ENCODE data around the gene NOL4L. TPM values are rescaled to one million over a fixed set of nuclear protein-coding genes. Genes with fewer than 3 reads are reported as not detected.

The NOL4L gene
- total and polyA plus RNA-seq, 4 donors = 7.9 to 20.6 (median 12.2) TPM

GRCh38 chr20:32619586-32619985, 34.5 kb upstream of the NOL4L start:
- WGBS, 2 donors = 32 to 78% methylated on average over 8 of the region's 8 CpGs
- H3K9ac ChIP-seq (ENCODE audit: insufficient read depth in 1 of 2, low read length in 2 of 2) = no peak overlapping the region
- H3K36me3 ChIP-seq (ENCODE audit: control insufficient read depth in 4 of 4, insufficient read depth in 4 of 4, low read length in 4 of 4) = no peaks in the 10 kb centered on the region
- no peak for TF ChIP-seq CTCF (IDR thresholded peaks at IDR 0.05; ENCODE audit: control extremely low read depth, extremely low read depth)
- H3K27me3 ChIP-seq (ENCODE audit: control insufficient read depth in 3 of 3, insufficient read depth in 3 of 3, low read length in 2 of 3) = no peaks in the 10 kb centered on the region
- H3K4me3 ChIP-seq = no peak overlapping the region
- H3K9me3 ChIP-seq (ENCODE audit: control insufficient read depth in 4 of 4, insufficient read depth in 3 of 4, low read length in 3 of 4) = no peaks in the 10 kb centered on the region
- H3K4me1 ChIP-seq (ENCODE audit: control insufficient read depth in 5 of 5, insufficient read depth in 5 of 5, low read length in 5 of 5) = peaks cover 0 to 3% (median 0%) of the 10 kb centered on the region in 5 donors
- H3K27ac ChIP-seq (ENCODE audit: low read depth in 1 of 2, low read length in 1 of 2) = no peak overlapping the region
- DNase-seq (no peak), ATAC-seq (ENCODE audit: insufficient read depth, low FRiP score) (no peak)

- H3K9ac ChIP-seq (ENCODE audit: insufficient read depth in 1 of 2, low read length in 2 of 2) = no peak overlapping the region
- peaks cover 0 to 3% (median 0%) of the 10 kb centered on the region in 4 donors for H3K9me3 ChIP-seq (ENCODE audit: control insufficient read depth in 4 of 4, insufficient read depth in 3 of 4, low read length in 3 of 4)
- 93 to 98% methylated on average over 2 of the region's 2 CpGs for WGBS, 2 donors
- no peaks in the 10 kb centered on the region for H3K36me3 ChIP-seq (ENCODE audit: control insufficient read depth in 4 of 4, insufficient read depth in 4 of 4, low read length in 4 of 4)
- peaks cover 0 to 10% (median 0%) of the 10 kb centered on the region in 5 donors for H3K4me1 ChIP-seq (ENCODE audit: control insufficient read depth in 5 of 5, insufficient read depth in 5 of 5, low read length in 5 of 5)
- DNase-seq = no peak
- no peak for ATAC-seq (ENCODE audit: insufficient read depth, low FRiP score)
- no peak overlapping the region for H3K4me3 ChIP-seq
- H3K27me3 ChIP-seq (ENCODE audit: control insufficient read depth in 3 of 3, insufficient read depth in 3 of 3, low read length in 2 of 3) = no peaks in the 10 kb centered on the region
- H3K27ac ChIP-seq (ENCODE audit: low read depth in 1 of 2, low read length in 1 of 2) = no peak overlapping the region
- no peak for TF ChIP-seq CTCF (IDR thresholded peaks at IDR 0.05; ENCODE audit: control extremely low read depth, extremely low read depth)
Observed at GRCh38 chr20:32614772-32615171, 29.6 kb upstream of the NOL4L start.

GRCh38 chr20:32614303-32614702, 29.2 kb upstream of the NOL4L start:
- Histone ChIP-seq H3K9ac (ENCODE audit: insufficient read depth in 1 of 2, low read length in 2 of 2) (no peak overlapping the region), H3K27ac (ENCODE audit: low read depth in 1 of 2, low read length in 1 of 2) (no peak overlapping the region), H3K4me1 (ENCODE audit: control insufficient read depth in 5 of 5, insufficient read depth in 5 of 5, low read length in 5 of 5) (peaks cover 0 to 10% (median 0%) of the 10 kb centered on the region in 5 donors), H3K27me3 (ENCODE audit: control insufficient read depth in 3 of 3, insufficient read depth in 3 of 3, low read length in 2 of 3) (no peaks in the 10 kb centered on the region), H3K4me3 (no peak overlapping the region), H3K36me3 (ENCODE audit: control insufficient read depth in 4 of 4, insufficient read depth in 4 of 4, low read length in 4 of 4) (no peaks in the 10 kb centered on the region), H3K9me3 (ENCODE audit: control insufficient read depth in 4 of 4, insufficient read depth in 3 of 4, low read length in 3 of 4) (peaks cover 0 to 3% (median 0%) of the 10 kb centered on the region in 4 donors)
- ATAC-seq (ENCODE audit: insufficient read depth, low FRiP score) (no peak), DNase-seq (no peak)
- no peak for TF ChIP-seq CTCF (IDR thresholded peaks at IDR 0.05; ENCODE audit: control extremely low read depth, extremely low read depth)
- 94 to 98% methylated on average over 1 of the region's 1 CpG for WGBS, 2 donors

Data from lung (tissue), 12 donors.